Gastrocnemius medialis (tissue), 4 donors: Measurements from ENCODE around the gene CHST12.

Source experiments
- POLR2A ChIP-seq, 2 donors: fragments of 450-650 bp; IDR thresholded peaks; one replicate each; pipeline ENCODE4 v1.6.1; 2017; ENCODE audit warnings: antibody characterized with exemption in 2 of 2, mild to moderate bottlenecking in 2 of 2, moderate library complexity in 2 of 2
- TF ChIP-seq, protein P1 (sequence below), 5 experiments: fragments of 450-650 bp in 3 of 5; fragments of 200-600 bp in 2 of 5; sonication (generic) in 2 of 5; IDR thresholded peaks in 4 of 5; conservative IDR thresholded peaks in 1 of 5; 1 replicate in 4 of 5; 2 replicates in 1 of 5; pipeline ENCODE4 v1.5.1; 2016 to 2019; ENCODE audit warnings: antibody characterized with exemption in 5 of 5, mild to moderate bottlenecking in 3 of 5, moderate library complexity in 3 of 5

DNA sequence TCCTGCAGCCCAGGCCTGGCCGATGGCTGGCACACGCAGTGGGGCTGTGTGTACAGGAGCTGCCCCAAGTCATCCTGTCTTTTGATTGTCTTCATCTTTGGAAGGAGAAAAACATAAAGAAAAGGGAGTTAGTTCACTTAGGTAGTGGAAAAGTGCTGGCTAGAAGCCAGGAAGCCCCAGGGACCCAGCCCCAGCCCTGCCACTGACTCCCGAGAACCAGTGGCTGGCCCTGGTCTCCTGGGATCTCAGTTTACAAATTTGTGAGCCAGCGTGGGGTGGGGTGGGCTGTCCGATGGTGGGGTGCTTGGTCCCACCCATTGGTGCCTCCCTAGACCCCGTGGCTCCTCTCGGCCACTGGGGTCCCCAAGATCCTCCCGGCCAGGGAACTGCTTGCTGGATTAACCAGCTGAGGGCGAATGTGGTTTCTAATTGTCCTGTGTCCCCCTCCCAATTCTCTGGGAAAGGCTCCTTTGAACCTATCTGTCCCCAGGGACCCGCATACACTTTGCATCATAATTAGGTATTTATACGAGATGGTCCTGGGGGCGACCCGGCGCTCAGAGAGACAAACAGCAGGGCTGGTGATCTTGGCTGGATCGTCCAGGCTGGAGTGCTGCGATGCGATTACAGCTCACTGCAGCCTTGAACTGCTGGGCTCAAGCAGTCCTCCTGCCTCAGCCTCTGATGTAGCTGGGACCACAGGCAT, 16.3 kb upstream of the CHST12 start:
- TF ChIP-seq POLR2A (IDR thresholded peaks at IDR 0.05), result no peak
- TF ChIP-seq, protein P1, sequence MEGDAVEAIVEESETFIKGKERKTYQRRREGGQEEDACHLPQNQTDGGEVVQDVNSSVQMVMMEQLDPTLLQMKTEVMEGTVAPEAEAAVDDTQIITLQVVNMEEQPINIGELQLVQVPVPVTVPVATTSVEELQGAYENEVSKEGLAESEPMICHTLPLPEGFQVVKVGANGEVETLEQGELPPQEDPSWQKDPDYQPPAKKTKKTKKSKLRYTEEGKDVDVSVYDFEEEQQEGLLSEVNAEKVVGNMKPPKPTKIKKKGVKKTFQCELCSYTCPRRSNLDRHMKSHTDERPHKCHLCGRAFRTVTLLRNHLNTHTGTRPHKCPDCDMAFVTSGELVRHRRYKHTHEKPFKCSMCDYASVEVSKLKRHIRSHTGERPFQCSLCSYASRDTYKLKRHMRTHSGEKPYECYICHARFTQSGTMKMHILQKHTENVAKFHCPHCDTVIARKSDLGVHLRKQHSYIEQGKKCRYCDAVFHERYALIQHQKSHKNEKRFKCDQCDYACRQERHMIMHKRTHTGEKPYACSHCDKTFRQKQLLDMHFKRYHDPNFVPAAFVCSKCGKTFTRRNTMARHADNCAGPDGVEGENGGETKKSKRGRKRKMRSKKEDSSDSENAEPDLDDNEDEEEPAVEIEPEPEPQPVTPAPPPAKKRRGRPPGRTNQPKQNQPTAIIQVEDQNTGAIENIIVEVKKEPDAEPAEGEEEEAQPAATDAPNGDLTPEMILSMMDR (IDR thresholded peaks at IDR 0.05 in 4 of 5, conservative IDR thresholded peaks at IDR 0.05 in 1 of 5), result no peak
